GM19238 (cell line): ENCODE measurements around the gene CLCN1.
"Not testable (repeated sequence)": the region's sequence is repeated elsewhere in the genome, so short reads cannot be mapped to it uniquely, and the experiment has no call there.

Experiments
- DNase-seq: peaks from one replicate; pipeline ENCODE4 v3.0.0; 2011; ENCODE audit warnings: low spot score; ENCODE audit not compliant: insufficient read length

The CLCN1 gene

DNA sequence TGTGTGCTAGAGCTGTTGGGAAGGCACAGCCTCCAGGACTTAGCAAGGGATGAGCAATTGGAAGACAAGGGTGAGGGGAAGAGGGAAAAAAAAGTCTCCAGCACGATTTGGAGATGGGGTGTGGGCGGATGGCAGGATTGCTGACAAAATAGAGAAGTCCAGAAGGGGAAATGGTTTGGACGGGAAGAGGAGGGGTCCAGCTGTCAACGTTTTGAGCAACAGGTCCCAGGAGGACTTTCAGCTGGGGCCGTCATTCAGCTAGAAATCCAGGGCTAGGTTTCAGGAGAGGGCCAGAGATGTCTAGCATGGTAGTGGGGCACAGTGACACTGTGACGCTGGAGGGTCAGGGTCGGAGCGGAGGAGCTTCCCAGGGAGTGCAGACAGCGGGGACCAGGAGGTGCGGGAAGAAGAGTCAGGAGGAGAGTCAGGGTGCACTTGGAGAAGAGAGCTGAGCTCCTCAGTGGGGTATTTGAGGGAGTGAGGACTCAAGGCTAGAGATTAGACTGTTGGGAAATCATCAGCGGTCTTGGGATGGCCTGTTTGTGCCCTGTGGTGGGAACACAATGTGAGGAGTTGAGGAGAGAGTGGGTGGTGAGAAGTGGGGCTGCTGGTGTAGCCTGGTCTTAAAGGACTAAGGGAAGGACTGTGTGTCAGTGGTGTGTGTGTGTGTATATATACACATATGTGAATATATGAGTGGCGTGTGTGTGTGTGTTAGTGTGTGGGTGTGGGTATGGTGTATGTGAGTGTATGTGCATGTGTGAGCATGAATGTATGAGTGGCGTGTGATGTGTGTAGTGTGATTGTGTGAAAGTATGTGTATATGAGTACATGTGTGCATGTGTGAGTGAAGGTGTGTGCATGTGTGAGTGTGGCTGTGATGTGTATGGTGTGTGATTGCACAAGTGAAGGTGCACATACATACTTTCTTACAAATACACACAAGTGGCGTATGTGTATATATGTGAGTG lies 69.0 kb downstream of the CLCN1 start:
- no peak for DNase-seq

DNA sequence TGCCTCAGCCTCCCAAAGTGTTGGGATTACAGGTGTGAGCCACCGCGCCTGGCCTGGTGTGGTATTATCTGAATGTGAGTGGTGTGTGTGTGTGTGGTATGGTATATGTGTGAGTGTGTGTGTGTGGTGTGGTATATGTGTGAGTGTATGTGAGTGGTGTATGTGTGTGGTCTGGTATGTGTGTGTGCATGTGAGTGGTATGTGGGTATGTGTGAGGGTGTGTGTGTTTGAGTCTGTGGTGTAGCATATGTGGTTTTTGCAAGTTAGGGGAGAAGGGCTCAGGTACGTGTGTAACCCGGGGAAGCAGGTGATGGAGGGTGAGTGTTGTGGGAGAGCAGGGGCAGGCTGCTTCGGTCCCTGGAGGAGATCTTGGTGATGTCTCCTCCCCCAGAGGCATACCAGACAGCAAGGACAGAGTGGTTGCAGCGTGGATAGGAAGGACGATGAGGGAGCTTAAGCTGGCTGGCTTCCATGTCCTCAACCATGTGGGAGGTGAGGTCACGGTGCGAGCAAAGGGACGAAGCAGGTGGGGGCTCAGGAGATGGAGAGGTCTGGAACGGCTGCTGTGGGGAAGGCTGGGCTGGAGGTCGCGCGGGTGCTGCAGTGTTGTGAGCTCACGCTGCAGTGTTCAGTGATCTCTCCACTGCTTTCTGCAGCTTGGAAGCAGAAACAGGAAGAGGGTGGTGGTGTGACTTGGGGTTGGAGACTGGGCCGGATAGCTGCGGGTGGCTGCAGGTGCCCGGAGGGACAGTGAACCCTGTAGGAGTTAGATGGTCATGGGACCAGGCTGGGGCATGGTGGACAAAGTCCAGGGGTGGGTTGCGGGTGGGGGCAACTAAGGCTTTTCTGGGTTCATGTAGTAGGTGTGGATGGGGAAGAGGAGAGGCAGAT lies 70.2 kb downstream of the CLCN1 start:
- no peak for DNase-seq

DNA sequence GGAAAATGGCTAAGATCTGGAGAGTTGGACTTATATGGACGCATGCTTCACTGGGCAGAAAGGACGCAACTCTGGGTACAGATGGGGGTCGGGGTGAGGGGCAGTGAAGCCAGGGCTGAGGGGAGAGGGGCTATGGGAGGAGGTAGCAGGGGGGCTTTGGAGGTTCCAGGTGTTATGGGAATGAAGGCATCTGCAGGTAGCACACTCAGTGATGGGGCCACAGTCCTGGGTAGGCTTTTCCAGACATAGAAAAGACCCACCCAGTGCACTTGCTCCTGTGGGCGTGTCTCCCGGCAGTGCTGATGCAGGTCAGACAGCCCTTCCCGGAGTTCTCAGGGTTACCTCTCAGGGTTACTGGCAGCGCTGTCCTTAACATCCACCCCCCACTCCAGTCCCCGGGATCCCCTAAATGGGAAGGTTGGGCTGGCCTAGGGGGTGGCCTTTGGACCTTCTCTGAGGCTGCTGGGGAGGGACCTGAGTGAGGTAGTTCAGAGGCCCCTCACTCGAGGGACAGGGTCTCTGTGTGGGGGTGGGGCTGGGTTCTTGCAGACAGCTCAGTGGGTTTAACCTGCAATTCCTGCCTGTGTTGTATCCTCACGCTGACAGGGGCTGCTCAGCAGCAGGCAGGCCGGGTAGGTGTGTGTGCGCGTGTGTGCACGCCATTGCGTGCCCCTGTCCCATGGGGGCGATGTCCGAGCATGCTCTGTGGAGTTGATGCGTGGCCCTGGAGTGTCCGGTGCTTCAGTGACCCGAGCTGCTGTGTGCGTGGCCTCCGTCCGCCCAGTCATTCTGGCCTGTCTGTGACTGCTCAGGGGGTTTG lies 71.5 kb downstream of the CLCN1 start:
- no peak for DNase-seq

DNA sequence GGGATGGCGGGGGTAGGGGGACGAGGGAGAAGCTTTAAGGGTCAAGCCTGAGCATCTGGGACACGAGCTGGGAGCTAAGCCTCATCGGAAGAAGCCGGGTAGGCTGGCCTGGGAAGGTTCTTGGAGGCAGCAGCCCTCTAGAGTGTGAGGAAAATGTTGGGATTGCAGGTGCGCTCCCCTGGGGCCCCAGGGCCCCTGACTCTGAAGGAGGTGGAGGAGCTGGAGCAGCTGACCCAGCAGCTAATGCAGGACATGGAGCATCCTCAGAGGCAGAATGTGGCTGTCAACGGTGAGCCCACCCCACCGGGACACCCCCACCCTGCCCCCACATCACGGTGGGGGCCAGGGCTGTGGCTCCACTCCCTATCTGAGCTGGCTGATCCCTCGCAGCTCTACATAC lies 72.1 kb downstream of the CLCN1 start:
- DNase-seq, result no peak

DNA sequence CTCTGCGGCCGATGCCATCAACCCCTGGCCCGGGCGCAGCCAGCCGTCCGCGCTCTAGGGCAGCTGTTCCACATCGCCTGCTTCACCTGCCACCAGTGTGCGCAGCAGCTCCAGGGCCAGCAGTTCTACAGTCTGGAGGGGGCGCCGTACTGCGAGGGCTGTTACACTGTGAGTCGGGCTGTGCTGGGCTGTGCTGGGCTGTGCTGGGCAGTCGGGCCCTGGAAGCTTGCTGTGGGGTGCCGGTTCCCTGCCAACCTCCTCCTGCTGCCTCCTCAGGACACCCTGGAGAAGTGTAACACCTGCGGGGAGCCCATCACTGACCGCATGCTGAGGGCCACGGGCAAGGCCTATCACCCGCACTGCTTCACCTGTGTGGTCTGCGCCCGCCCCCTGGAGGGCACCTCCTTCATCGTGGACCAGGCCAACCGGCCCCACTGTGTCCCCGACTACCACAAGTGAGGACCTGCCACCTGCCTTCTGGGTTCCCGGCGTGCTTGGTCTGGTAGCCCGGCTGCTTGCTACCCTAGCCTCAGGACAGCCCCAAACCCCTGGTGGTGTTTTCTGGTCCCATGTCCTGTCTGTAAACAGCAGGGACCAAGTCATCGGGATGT lies 72.7 kb downstream of the CLCN1 start:
- DNase-seq, result no peak

DNA sequence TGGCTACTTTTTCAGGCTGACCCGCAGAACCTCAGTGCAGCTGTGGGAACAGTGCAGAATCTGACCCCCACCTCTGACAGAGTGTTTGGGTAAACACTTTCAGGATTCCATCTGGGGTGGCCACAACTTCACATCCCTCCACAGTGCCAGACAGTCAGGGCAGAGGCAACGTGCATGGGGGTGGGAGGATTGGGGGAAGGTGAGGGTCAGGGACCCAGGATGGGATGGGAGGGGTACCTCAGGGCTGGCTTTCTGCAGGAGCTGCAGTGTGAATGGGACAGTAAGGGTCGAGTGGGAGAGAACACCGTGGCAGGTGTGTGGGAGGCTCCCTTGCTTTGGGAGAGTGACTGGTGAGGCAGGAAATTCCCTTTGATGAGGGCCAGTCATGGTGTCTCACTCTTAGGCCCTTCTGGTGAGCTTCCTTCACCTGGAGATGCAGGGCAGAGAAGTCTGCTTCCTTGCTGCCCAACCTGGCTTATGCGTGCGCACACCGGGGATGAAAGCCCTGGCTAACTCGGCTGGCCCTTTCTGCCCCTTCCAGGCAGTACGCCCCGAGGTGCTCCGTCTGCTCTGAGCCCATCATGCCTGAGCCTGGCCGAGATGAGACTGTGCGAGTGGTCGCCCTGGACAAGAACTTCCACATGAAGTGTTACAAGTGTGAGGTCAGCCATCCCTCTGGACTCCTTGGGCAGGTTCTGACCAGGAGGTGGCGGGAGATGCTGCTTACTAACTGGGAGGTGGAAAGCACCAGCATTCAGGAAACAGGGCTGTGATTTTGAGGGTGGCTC lies 73.6 kb downstream of the CLCN1 start:
- no peak for DNase-seq

DNA sequence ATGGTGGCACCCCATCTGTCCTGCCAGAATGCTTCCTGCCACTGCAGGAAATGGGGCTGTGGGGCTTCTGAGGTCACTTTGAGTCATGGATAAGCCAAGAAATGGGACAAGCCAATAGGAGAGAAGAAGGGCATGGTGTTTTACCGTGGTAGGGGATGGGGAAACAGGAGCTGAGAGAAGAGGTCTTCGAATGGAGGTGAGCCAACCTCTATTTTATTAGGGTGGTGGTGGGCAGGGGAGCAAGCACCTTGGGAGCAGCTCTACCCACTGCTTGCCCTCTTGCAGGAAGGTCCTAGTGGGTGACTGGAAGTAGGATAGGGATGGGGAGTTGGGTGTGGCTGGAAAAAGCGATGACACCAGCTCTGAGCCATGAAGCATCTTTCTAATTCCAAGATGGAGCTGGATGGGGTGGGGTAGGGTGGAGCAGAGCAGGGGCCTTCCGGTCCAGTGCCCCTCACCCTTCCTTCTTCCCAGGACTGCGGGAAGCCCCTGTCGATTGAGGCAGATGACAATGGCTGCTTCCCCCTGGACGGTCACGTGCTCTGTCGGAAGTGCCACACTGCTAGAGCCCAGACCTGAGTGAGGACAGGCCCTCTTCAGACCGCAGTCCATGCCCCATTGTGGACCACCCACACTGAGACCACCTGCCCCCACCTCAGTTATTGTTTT lies 74.3 kb downstream of the CLCN1 start:
- DNase-seq, result no peak

DNA sequence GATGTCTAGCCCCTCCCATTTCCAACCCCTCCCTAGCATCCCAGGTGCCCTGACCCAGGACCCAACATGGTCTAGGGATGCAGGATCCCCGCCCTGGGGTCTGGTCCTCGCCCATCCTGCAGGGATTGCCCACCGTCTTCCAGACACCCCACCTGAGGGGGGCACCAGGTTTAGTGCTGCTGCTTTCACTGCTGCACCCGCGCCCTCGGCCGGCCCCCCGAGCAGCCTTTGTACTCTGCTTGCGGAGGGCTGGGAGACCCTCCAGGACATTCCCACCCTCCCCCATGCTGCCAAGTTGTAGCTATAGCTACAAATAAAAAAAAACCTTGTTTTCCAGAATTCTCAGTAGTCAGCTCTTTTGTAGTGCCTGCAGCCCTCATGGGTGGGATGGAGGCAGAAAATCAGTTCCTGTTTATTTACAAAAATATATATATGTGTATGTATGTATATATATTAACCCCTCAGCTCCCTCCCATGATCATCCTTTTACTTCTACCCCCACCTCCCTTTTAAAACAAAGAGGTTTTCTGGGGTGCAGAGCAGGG lies 74.9 kb downstream of the CLCN1 start:
- DNase-seq, result no peak

DNA sequence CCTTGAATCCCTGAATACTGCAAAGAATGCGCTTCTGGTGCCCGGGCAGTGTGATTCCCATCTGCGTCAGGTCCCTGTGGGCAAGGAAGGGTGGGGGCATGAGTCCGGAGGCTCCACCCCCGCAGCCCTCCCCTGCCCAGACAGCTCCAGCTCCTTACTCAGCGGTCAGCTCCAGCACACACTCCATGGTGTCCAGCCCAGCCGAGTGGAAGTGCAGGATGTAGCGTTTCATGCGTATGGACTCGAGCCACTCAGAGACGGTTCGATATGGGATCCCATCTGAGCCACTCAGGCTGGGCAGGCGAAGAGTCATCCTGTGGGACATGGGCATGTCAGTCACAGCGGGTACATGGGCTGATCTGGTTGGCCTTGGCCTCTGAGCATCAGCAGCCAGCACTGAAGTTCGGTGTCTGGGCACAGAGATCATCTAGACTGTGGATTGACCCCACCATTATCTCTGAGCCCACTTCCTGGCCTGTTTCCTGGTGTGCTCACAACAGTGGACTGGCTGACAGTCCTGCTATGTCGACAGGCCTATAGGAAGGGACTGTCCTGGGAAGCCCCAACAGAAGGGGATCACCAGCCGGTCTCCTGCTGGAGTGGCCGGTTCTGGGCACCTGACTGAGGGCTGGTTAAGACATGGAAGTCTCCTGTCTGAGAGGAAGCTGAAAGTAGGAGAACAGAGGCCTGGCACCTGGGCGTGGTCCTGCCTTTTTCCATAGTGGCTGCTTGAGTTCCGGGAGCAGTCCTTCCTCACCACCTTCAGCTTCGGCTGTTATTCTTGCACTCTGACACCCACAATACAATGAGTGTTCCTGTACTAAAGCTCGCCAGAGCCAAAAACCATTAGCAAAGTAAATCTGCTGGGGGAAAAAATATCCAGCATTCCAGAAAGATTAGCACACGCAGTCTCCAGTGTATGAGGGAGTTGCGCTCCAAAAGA lies 75.8 kb downstream of the CLCN1 start:
- DNase-seq, result no peak

DNA sequence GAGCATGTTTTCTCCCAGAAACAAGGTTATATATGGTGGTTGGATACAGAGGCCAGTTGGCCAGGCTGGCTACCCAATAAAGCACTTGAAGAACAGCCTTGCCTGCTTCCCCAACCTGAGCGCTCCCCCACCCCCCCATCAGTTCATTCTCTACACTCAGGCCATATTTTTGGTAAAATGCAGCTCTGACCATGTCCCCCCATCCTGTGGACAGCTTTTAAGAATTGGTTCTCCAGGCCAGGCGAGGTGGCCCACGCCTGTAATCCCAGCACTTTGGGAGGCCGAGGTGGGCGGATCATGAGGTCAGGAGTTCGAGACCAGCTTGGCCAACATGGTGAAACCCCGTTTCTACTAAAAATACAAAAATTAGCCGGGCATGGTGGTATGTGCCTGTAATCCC lies 76.5 kb downstream of the CLCN1 start:
- not testable (repeated sequence) for DNase-seq

DNA sequence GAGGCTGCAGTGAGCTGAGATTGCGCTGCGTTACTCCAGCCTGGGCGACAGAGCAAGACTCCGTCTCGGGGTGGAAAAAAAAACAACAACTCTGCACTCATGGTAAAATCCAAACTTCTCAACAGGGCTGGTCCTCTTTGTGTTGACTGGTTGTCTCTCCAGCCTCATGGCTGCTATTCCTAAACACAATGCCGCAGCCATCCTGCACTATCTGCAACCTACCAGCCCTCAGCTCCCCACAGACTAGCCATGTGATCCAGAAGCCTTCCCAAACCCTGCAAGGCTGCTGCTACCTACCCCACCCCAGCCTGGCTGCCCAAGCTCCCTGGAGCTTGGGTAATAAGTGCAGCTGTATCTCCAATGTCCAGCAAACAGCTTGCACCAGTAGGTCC lies 77.0 kb downstream of the CLCN1 start:
- DNase-seq, result no peak

DNA sequence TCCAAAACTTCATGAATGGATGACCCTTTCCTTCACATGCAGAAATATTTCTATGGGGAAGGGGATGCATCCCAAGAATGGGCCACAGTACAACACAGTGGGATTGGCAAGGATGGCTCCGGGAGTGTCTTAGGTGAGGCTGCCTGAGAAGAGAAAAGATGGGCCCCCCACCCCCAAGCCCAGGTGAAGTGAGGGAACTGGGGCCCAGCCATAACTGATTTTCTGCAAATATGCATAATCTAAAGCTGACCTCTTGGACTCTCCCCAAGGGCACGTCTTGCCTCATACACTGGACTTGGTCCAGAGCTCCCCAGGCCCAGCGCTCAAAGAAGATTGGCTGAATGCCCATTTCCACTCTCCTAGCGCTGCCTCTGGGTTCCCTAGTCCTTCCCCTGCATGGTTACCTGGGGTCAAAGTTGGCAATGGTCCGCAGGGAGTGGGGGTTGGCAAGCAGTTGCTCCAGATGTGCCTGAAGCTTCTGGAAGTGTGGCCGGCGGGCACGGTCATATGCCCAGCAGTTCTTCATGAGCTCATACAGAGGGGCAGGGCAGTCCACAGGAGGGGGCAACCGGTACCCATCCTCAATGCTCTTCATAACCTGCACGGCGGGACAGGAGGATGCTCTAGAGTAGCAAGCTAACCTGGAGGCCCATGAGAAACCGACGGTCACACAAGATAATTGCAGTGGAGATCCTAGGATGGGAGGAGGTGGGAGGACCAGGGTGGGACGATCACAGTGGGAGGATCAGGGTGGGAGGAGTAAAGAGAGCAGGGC lies 77.5 kb downstream of the CLCN1 start:
- no peak for DNase-seq

DNA sequence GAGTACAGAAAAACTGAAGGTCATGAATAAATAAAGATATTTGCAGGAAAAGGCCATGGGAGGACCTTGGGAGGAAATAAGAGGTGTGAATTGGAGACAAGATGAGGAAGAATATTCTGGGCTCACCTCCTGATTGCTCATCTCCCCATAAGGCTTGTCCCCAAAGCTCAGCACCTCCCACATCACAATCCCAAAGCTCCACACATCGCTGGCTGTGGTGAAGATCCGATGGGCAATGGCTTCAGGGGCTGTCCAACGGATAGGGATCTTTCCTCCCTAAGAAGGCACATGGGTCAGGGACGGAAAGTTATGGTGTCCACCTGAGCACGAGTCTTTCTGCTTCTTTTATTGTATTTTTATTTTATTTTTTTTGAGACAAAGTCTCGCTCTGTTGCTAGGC lies 78.2 kb downstream of the CLCN1 start:
- no peak for DNase-seq

DNA sequence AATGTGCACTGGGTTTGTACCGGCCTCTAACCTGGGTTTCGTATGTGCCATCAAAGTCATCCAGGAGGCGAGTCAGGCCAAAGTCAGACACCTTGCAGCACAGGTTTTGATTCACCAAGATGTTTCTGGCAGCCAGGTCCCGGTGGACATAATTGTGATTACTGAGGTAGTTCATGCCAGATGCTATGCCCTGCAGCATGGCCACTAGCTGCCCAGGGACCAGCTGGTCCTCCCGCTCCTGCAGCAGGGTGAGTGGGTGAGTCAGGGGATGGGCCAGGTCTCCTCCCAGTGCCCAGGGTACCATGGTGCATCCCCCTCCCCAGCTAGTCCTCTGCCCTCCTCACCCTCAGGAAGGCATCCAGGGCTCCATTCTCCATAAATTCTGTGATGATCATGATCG lies 78.9 kb downstream of the CLCN1 start:
- DNase-seq, result no peak

DNA sequence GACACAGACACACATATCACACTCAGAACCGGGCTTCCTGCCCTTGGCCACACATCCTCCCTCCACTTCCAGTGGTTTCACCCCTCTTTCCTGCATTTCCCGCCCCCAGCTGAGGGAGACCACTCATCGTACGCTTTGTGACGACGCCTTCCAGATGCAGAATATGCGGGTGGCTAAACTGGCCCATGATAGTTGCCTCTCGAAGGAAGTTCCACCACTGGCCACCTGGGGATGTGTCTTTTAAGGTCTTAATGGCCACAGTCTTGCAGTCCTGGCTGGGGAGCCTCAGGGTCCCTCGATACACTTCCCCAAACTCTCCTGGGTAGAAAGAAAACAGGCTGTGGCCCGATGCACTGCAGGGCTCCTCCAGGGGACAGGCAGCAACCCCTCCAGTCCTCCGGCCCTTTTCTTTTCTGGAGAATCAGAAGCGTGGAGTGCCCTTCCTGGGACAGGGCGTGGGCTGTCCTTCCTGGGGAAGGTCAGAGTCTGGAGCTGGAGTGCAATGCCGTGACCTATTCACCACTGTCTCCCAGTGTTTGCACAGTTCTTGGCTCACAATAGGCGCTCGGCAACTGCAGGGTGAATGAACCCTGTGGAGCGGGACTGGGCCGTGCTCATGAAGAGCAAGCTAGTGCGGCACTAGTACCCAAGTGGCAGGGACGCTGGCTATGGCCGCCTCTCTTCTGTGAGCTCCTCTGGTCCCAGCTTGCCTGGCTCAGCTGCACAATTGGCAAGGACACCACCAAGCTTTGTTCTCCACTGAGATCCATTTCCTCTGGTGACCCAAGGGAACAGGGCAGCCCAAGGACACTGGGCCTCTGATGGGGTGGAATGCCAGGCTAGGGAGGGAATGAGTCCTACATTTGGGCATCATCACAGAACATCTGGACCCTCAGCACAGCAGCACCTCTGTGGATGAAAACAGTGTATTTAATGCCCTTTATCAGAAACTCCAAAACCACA lies 79.6 kb downstream of the CLCN1 start:
- no peak for DNase-seq

DNA sequence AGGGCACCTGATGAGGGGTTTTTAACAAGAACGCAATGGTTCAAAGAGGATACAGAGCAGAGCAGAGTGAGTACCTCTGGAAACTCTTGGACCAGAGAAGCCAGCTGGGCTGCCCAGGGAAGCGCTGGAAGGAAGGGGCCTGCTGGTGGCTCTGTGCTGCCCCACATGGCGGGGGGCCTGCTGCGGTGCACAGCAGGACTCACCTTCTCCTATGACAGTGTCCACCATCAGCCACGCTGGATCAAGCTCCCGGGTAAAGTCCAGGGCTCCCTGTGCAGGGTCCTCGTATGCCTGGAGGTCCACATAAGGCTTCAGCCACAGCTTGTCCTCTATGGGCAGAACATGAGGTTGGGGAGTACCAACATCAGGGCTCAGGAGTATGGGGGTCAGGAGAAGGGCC lies 80.3 kb downstream of the CLCN1 start:
- no peak for DNase-seq
